Esophagus muscularis mucosa (tissue), 3 donors: Measurements from ENCODE around the gene SYCE1.

ENCODE experiments used
- POLR2A ChIP-seq: fragments of 450-650 bp; IDR thresholded peaks from one replicate; pipeline ENCODE4 v1.6.1; 2017; ENCODE audit warnings: antibody characterized with exemption, moderate library complexity, mild to moderate bottlenecking, low read depth
- POLR2AphosphoS5 ChIP-seq, 2 donors: sonication (generic); formaldehyde crosslinking; IDR thresholded peaks; one replicate each; pipeline ENCODE4 v1.6.1; 2017; ENCODE audit warnings: antibody characterized with exemption in 2 of 2
- TF ChIP-seq, protein P1 (sequence below), 3 experiments: fragments of 200-600 bp in 2 of 3; fragments of 450-650 bp in 1 of 3; sonication (generic) in 2 of 3; IDR thresholded peaks; one replicate each; pipeline ENCODE4 v1.5.1; 2017 to 2019; ENCODE audit warnings: antibody characterized with exemption in 3 of 3, mild to moderate bottlenecking in 2 of 3, moderate library complexity in 1 of 3

DNA sequence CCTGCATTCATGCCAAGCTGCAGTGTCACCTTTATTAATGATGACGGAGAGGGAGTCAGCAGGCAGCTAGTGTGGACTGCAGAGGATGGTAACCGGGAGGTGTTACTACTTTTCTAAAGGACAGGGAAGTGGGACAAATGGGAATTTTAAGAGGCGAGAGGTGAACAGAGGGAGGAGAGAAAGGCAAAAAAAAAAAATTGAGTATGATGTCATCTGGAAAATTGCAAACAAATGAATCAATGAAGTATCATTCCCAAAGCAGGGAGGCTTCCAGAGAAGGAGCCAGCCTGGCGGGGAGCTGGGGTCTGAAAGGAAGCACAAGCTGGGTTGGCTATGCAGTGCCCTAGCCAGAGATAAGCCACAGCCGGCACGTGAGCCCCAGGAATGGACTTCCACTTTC lies 48.3 kb upstream of the SYCE1 start:
- TF ChIP-seq POLR2AphosphoS5 (IDR thresholded peaks at IDR 0.05) (no peak), POLR2A (no peak)
- TF ChIP-seq, protein P1, sequence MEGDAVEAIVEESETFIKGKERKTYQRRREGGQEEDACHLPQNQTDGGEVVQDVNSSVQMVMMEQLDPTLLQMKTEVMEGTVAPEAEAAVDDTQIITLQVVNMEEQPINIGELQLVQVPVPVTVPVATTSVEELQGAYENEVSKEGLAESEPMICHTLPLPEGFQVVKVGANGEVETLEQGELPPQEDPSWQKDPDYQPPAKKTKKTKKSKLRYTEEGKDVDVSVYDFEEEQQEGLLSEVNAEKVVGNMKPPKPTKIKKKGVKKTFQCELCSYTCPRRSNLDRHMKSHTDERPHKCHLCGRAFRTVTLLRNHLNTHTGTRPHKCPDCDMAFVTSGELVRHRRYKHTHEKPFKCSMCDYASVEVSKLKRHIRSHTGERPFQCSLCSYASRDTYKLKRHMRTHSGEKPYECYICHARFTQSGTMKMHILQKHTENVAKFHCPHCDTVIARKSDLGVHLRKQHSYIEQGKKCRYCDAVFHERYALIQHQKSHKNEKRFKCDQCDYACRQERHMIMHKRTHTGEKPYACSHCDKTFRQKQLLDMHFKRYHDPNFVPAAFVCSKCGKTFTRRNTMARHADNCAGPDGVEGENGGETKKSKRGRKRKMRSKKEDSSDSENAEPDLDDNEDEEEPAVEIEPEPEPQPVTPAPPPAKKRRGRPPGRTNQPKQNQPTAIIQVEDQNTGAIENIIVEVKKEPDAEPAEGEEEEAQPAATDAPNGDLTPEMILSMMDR (IDR thresholded peaks at IDR 0.05), result no peak
